ENCODE data around the gene TLNRD1.

- no peak for TF ChIP-seq EZH2 (IDR thresholded peaks at IDR 0.05)
- no peak for TF ChIP-seq CTCF (IDR thresholded peaks at IDR 0.05 in 2 of 3, conservative IDR thresholded peaks at IDR 0.05 in 1 of 3; ENCODE audit: borderline replicate concordance in 1 of 3, insufficient read depth in 1 of 3, low read depth in 2 of 3, low read length in 2 of 3)
- TF ChIP-seq FOSL1 (IDR thresholded peaks at IDR 0.05; ENCODE audit: low read depth), result no peak
- TF ChIP-seq POLR2AphosphoS5 (IDR thresholded peaks at IDR 0.05; ENCODE audit: low read depth, low read length), result no peak
- TF ChIP-seq YY1 (IDR thresholded peaks at IDR 0.05; ENCODE audit: extremely low read depth, insufficient replicate concordance, low read depth, low read length), result no peak
- TF ChIP-seq SIN3A (IDR thresholded peaks at IDR 0.05; ENCODE audit: low read depth), result no peak
These were observed 51.3 kb downstream of the TLNRD1 start for GRCh38 chr15:81052046-81052445.

All from HCT116 (cell line).